GM18951 (cell line): Measurements from ENCODE around the gene EFNB1.

Experiments used
- POLR2A ChIP-seq: IDR thresholded peaks from 4 replicates; pipeline ENCODE4 v1.6.1; 2011; ENCODE audit warnings: mild to moderate bottlenecking; ENCODE audit not compliant: insufficient read length, insufficient read depth; ENCODE audit errors: extremely low read depth
- in situ Hi-C: fragments of 300-500 bp; cut with MboI; formaldehyde crosslinking; loops from one replicate; pipeline ENCODE4 v1.12.0; 2022; ENCODE audit warnings: low sequenced_read_pairs, mixed read lengths, inconsistent platforms; ENCODE audit not compliant: unreplicated experiment

Gene EFNB1

GRCh38 chrX:68868902-68869800, 40.3 kb downstream of the EFNB1 start:
- TF ChIP-seq POLR2A: no peak
- in situ Hi-C loops: no loop called here

DNA sequence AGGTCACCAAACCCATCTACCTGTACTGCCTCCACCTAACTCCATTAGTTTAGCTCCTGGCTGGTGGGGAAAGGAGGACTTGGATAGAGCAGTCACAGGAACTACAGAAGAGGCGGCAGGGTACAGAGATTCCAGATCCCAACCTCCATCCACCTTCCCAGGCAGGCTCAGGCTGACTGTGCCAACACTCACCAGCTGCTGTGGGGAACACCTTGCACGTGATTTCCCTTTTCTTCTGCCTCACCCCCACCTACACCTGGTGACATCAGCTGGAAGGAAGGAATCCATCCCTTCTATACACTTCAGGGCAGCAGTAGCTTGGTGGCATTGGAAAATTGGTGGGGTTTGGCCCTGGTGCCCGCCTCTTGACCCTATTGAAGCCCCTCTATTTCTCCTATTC, 41.5 kb downstream of the EFNB1 start:
- in situ Hi-C loops: no loop called here

GRCh38 chrX:68872171-68872570, 43.4 kb downstream of the EFNB1 start:
- TF ChIP-seq POLR2A: no peak
- in situ Hi-C loops: no loop called here

More for the DNA sequence above, 41.5 kb downstream of the EFNB1 start:
- TF ChIP-seq POLR2A: no peak

GRCh38 chrX:68874076-68874475, 45.3 kb downstream of the EFNB1 start:
- no peak for TF ChIP-seq POLR2A

DNA sequence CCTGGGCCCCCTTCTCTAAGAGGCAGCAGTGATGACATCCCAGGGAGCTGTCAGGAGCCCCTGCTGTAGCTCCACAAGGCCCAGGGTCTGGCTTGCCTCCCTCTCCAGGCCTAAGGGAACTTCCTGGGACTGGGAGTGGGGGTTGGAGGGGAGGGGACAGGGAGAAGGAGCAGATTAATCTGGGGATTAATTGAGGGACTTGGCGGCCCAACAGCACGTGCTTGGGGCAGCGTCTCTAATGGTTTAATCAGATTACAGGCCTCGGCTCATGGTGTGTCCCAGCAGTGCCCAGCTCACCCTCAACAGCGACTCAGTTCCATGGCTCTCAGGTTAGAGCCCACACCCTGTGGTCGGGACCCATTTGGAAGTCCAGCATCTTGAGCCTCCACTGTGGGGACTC, 47.9 kb downstream of the EFNB1 start:
- in situ Hi-C loops: no loop called here
- no peak for TF ChIP-seq POLR2A

More at GRCh38 chrX:68874076-68874475, 45.3 kb downstream of the EFNB1 start:
- in situ Hi-C loops: no loop called here

DNA sequence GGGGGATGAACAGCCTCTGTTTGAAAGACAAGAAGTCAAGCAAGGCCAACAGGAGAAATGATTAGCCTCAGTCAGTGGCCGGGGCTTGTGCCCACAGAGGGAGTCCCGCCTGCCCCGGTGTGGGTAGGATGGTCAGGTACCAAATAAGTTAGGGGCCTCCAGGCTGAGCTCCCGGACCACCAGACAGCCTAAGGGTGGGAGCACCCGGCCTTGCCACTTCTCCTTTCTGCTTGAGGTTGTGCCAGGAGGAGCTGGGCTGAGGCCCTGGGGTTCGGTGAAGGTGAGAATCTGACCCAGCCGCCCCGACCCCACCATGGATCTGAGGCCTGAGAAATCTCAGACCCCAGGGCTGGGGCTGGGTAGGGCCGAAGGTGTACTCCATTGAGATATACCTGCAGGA, 48.8 kb downstream of the EFNB1 start:
- in situ Hi-C loops: no loop called here
- no peak for TF ChIP-seq POLR2A

GRCh38 chrX:68878977-68879645, 50.3 kb downstream of the EFNB1 start:
- no peak for TF ChIP-seq POLR2A
- in situ Hi-C loops: no loop called here

DNA sequence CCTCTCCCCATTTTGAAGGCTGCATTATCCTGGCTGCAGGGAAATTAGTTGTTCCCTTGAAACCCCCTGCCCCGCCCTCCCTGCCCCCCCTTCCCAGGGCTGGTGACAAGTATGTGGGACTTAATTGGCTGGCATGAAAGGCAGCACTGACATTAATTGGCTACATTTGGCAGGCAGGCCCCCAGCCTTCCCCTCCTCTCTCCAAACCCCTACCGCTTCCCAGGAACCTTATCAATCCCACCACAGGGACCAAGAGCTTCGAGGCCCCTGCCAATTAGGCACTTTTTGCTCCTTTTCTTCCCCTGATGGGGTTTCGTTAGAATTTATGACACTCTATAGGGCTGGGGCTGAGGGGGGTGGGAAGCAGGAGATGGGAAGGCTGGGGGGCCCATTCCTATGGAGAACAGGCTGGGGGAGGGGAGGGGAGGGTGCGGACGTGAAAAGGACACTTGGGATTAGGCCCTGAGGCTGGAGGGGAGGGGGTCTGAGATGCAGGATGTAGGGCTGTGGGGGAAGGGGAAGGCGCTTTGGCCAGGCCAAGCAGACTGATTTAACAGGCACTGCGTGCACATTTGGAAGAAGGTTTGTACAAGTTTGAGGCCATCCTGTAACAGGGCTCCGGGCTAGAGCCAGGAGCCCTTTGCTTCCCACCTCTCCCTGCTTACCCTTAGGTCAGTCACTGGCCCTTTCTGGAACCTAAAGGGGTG, 52.2 kb downstream of the EFNB1 start:
- TF ChIP-seq POLR2A: no peak
- in situ Hi-C loops: no loop called here

GRCh38 chrX:68881911-68882310, 53.1 kb downstream of the EFNB1 start:
- in situ Hi-C loops: no loop called here
- no peak for TF ChIP-seq POLR2A

GRCh38 chrX:68883800-68884199, 55.0 kb downstream of the EFNB1 start:
- in situ Hi-C loops: no loop called here
- no peak for TF ChIP-seq POLR2A

GRCh38 chrX:68889249-68889648, 60.4 kb downstream of the EFNB1 start:
- no peak for TF ChIP-seq POLR2A
- in situ Hi-C loops: no loop called here
